Measurements from ENCODE around the gene FAS.

DNA sequence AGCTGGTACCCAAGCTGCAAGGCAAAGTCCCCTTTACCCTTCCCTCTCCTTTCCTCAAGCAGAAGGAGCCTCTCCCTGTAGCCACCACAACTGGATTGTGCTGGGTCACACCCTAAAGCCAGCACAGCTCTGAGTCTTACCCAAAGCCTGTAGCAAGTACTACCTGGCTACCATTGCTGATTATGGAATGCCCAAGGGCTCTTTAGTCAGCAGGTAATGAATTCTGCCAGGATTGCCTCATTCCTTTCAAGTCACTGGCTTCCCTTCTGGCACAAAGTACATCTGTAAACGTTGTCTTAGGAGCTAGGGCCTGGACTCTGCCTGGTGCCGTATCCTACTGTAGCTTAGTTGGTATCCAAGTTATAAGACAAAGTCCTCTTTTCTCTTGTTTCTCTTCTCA is 52.0 kb downstream of the FAS start:
- no peak for TF ChIP-seq POLR2A (IDR thresholded peaks at IDR 0.05)
- TF ChIP-seq, protein P1, sequence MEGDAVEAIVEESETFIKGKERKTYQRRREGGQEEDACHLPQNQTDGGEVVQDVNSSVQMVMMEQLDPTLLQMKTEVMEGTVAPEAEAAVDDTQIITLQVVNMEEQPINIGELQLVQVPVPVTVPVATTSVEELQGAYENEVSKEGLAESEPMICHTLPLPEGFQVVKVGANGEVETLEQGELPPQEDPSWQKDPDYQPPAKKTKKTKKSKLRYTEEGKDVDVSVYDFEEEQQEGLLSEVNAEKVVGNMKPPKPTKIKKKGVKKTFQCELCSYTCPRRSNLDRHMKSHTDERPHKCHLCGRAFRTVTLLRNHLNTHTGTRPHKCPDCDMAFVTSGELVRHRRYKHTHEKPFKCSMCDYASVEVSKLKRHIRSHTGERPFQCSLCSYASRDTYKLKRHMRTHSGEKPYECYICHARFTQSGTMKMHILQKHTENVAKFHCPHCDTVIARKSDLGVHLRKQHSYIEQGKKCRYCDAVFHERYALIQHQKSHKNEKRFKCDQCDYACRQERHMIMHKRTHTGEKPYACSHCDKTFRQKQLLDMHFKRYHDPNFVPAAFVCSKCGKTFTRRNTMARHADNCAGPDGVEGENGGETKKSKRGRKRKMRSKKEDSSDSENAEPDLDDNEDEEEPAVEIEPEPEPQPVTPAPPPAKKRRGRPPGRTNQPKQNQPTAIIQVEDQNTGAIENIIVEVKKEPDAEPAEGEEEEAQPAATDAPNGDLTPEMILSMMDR (IDR thresholded peaks at IDR 0.05): no peak

Data from thyroid gland (tissue), 4 donors.